ENCODE data around the gene MED4.

The MED4 gene

DNA sequence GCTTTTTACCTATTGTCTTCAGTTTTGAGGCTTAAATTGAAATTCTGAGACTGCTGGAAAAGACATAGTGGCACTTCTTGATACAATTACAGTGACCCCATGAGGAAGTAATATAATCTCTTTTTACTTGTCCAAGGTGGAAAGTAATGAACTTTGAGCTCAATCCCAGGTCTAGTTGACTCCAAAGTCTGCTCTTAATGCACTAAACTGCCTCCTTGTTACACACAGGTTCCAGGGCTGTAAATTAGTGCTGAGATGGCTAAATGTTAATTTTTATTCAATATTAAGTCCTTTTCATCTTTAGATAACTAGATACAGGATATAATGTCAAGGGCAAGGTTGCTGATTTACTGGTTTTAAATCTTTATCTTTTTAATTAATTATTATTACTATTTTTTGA lies 54.9 kb downstream of the MED4 start:
- Histone ChIP-seq H3K9ac (ENCODE audit: low read depth in 1 of 2, low read length in 2 of 2) (no peak overlapping the region), H3K9me3 (ENCODE audit: control insufficient read depth in 2 of 2, low read length in 2 of 2) (no peaks in the 10 kb centered on the region), H3K36me3 (ENCODE audit: control insufficient read depth in 2 of 2, insufficient read depth in 2 of 2, low read length in 2 of 2) (peaks cover 3 to 10% of the 10 kb centered on the region in 2 donors), H3K27ac (ENCODE audit: low read depth in 2 of 2, low read length in 2 of 2) (peak overlapping the region; percentile 61 to 67), H3K4me3 (ENCODE audit: low read length in 2 of 2) (no peak overlapping the region), H3K4me1 (ENCODE audit: control insufficient read depth in 2 of 2, insufficient read depth in 2 of 2, low read length in 2 of 2) (peaks cover 14 to 50% of the 10 kb centered on the region in 2 donors), H3K27me3 (ENCODE audit: control insufficient read depth in 2 of 2, insufficient read depth in 2 of 2, low read length in 2 of 2) (no peaks in the 10 kb centered on the region)

DNA sequence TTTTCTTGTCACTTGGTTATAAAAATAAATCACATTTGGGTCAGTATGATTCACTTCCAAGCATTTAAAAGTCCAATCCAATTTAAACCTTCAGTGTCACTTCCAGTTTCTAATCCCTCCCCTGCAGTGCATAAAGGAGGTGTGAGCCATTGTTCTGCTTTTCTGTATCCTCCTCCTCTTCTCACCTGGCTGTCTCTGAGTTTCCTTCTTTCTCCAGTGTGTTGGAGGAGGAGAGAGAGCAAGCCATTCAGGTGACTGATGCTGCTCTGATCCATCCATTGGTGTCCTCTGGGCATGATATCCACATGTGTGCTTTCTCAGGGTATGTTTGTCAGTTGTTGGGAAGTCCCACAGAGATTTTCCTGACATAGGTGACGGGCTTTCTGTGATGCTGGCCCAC lies 56.1 kb downstream of the MED4 start:
- peak overlapping the region in 1 of 2 donors; percentile 83 for H3K4me3 ChIP-seq (ENCODE audit: low read length in 2 of 2)
- H3K9me3 ChIP-seq (ENCODE audit: control insufficient read depth in 2 of 2, low read length in 2 of 2), result no peaks in the 10 kb centered on the region
- no peak overlapping the region for H3K9ac ChIP-seq (ENCODE audit: low read depth in 1 of 2, low read length in 2 of 2)
- peaks cover 14 to 47% of the 10 kb centered on the region in 2 donors for H3K4me1 ChIP-seq (ENCODE audit: control insufficient read depth in 2 of 2, insufficient read depth in 2 of 2, low read length in 2 of 2)
- peaks cover 3 to 13% of the 10 kb centered on the region in 2 donors for H3K36me3 ChIP-seq (ENCODE audit: control insufficient read depth in 2 of 2, insufficient read depth in 2 of 2, low read length in 2 of 2)
- H3K27ac ChIP-seq (ENCODE audit: low read depth in 2 of 2, low read length in 2 of 2), result peak overlapping the region; percentile 98 to 99
- H3K27me3 ChIP-seq (ENCODE audit: control insufficient read depth in 2 of 2, insufficient read depth in 2 of 2, low read length in 2 of 2), result no peaks in the 10 kb centered on the region

DNA sequence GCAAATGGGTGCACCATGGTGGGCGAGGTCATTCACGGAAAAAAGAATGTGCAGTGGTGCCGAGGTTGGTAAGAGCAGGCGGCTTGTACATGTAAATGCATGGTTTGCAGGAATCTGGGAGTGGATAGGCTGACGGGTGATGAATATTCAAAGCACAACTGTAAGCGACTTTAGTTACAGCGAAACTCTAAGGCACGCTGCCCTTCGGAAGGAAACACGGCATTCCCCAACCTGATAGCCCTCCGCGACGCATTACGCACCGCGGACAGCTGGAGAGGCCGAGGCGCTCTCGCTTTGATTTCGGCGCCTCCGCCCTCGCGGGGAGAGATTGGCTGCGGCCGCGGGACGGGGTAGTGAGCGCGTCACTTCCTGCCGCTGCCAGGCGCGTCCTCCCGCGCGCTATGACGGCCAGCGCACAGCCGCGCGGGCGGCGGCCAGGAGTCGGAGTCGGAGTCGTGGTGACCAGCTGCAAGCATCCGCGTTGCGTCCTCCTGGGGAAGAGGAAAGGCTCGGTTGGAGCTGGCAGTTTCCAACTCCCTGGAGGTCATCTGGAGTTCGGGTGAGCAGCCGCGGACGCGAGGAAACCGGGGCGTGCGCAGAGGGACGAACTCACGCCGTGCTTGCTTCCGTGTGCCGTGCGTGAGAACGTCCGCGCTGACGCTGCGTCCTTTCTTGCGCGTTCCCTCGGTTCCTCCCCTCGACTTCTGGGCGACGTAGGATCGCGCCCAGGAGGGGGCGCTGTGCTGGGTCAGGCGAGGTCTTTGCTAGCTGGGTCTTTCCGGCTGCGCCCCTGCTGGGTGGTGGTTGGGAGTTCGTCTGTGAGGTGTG lies 57.3 kb downstream of the MED4 start, which contains the start of gene NUDT15:
TSS of gene NUDT15 (plus strand) at position 381 of the 828 bp plus-strand sequence. CDS start at position 402, 21 bp downstream.
- Histone ChIP-seq H3K27ac (ENCODE audit: low read depth in 2 of 2, low read length in 2 of 2) (peak within 1 kb of the TSS; percentile 98 to 99), H3K9me3 (ENCODE audit: control insufficient read depth in 2 of 2, low read length in 2 of 2) (no peaks in the 10 kb centered on the region), H3K27me3 (ENCODE audit: control insufficient read depth in 2 of 2, insufficient read depth in 2 of 2, low read length in 2 of 2) (no peaks in the 10 kb centered on the region), H3K4me1 (ENCODE audit: control insufficient read depth in 2 of 2, insufficient read depth in 2 of 2, low read length in 2 of 2) (peaks cover 14 to 39% of the 10 kb centered on the region in 2 donors), H3K36me3 (ENCODE audit: control insufficient read depth in 2 of 2, insufficient read depth in 2 of 2, low read length in 2 of 2) (peaks cover 3 to 13% of the 10 kb centered on the region in 2 donors), H3K9ac (ENCODE audit: low read depth in 1 of 2, low read length in 2 of 2) (peak within 1 kb of the TSS; percentile 83 to 90), H3K4me3 (ENCODE audit: low read length in 2 of 2) (peak within 1 kb of the TSS; percentile 83 to 92)

DNA sequence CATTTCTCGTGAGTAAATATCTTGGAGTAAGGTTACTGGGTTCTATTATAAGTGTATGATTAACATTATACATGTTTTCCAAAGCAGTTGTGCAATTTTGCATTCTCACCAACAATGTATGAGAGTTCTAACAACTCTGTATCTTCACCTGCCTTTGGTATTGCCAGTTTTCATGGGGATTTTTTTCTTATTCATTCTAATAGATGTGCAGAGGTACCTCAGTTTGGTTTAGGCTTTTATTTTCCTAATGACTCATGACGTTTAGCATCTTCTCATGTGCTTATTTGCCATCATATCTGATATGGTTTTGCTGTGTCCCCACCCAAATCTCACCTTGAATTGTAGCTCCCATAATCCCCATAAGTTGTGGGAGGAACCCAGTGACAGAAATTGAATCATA lies 65.0 kb downstream of the MED4 start:
- no peaks in the 10 kb centered on the region for H3K27me3 ChIP-seq (ENCODE audit: control insufficient read depth in 2 of 2, insufficient read depth in 2 of 2, low read length in 2 of 2)
- no peak overlapping the region for H3K4me3 ChIP-seq (ENCODE audit: low read length in 2 of 2)
- H3K36me3 ChIP-seq (ENCODE audit: control insufficient read depth in 2 of 2, insufficient read depth in 2 of 2, low read length in 2 of 2), result peaks cover 5 to 7% of the 10 kb centered on the region in 2 donors
- H3K9ac ChIP-seq (ENCODE audit: low read depth in 1 of 2, low read length in 2 of 2), result no peak overlapping the region
- no peaks in the 10 kb centered on the region for H3K4me1 ChIP-seq (ENCODE audit: control insufficient read depth in 2 of 2, insufficient read depth in 2 of 2, low read length in 2 of 2)
- H3K9me3 ChIP-seq (ENCODE audit: control insufficient read depth in 2 of 2, low read length in 2 of 2), result peaks cover 0 to 2% of the 10 kb centered on the region in 2 donors
- no peak overlapping the region for H3K27ac ChIP-seq (ENCODE audit: low read depth in 2 of 2, low read length in 2 of 2)

DNA sequence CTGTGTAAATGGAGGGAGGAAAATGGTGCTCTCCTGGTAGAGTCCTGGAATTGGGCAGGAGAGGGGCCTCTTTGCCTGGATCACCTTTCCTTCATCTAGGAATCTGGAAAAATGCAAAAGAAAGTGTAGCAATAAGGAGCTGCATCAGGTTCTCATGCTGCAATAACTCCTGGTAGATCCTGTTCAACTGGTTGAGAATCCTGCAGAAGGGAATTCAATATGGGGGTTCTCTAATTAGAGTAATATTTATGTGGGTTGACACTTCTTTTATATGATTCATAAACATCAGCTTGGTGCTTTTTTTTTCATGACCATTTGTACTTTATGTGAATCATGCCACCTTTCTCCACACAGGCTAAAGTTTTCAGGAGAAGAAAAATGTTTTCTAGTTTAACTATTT lies 66.8 kb downstream of the MED4 start:
- Histone ChIP-seq H3K9ac (ENCODE audit: low read depth in 1 of 2, low read length in 2 of 2) (no peak overlapping the region), H3K4me1 (ENCODE audit: control insufficient read depth in 2 of 2, insufficient read depth in 2 of 2, low read length in 2 of 2) (no peaks in the 10 kb centered on the region), H3K9me3 (ENCODE audit: control insufficient read depth in 2 of 2, low read length in 2 of 2) (peaks cover 0 to 2% of the 10 kb centered on the region in 2 donors), H3K27me3 (ENCODE audit: control insufficient read depth in 2 of 2, insufficient read depth in 2 of 2, low read length in 2 of 2) (no peaks in the 10 kb centered on the region), H3K36me3 (ENCODE audit: control insufficient read depth in 2 of 2, insufficient read depth in 2 of 2, low read length in 2 of 2) (peaks cover 4 to 7% of the 10 kb centered on the region in 2 donors), H3K4me3 (ENCODE audit: low read length in 2 of 2) (no peak overlapping the region), H3K27ac (ENCODE audit: low read depth in 2 of 2, low read length in 2 of 2) (no peak overlapping the region)
